GM20431 (cell line): ENCODE results near the gene OLFM2.
"Not testable (repeated sequence)": the region's sequence is repeated elsewhere in the genome, so short reads cannot be mapped to it uniquely, and the experiment has no call there.

Experiments
- in situ Hi-C: fragments of 300-500 bp; cut with MseI, MboI; formaldehyde crosslinking; loops from one replicate; pipeline ENCODE4 v1.15.0; 2020; ENCODE audit warnings: low sequenced_read_pairs; ENCODE audit not compliant: unreplicated experiment

OLFM2 gene

DNA sequence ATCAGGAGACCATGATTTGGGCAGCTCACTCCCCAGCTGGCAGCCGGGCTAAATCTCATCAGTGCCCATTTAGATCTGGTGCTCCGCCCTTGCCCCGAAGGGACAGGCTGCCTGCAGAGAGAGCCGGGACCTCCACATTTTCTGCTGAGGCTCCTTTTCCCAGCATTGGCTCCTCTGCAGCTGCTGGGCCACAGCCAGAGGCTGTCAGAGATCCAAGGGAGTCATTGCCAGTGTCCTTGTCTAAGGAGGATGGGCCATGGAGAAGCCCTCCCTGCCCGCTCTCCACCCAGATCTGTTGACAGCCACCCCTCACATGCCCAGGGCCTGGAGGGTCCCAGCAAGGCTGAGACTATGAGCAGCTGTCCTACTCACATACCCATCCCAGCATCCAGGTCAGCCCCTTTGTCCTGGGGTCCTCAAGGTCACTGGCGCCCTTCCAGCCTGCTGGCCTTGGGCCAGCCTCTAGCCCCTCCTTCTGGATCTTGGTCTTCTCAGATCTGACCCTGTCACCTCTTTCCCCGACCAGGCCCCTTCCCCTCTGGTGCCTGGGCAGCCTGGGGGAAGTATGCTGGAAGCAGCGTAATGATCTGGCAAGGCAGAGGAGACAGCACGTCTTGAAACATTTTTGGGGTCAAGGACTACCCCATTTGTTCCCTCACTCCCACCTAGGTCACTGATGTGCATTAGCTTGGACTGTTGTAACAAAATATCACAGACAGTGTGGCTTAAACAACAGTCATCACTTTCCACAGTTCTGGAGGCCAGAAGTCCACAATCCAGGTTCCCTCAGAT is 93.3 kb downstream of the OLFM2 start:
- in situ Hi-C loops, result no loop called here

DNA sequence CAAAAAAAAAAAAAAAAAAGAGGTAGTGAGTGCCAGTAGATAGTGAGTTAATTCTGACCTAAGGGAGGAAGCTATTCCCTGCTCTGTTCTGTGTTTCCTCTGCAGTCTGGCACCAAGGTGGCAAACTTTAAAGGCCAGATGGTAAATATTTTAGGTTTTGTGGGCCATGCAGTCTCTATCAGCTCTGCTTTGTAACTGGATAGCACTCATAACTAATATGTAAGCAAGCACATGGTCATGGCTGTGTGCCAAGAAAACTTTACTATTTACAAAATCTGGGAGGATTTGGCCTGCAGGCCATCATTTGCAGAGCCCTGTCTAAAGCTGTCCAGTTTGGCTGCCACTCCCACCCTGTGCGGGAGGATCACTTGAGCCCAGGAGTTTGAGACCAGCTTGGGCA is 96.9 kb downstream of the OLFM2 start:
- in situ Hi-C loops, result no loop called here

DNA sequence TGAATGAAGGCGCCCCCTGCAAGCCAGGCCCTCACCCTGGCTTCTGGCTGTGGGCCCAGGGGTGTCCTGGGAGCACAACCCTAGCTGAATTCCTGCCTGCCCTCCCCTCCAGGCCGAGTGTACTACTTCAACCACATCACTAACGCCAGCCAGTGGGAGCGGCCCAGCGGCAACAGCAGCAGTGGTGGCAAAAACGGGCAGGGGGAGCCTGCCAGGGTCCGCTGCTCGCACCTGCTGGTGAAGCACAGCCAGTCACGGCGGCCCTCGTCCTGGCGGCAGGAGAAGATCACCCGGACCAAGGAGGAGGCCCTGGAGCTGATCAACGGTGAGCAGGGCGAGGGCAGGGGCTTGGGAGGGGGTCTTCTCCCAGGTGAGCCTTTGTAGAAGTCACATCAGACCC is 98.0 kb downstream of the OLFM2 start:
- in situ Hi-C loops, result no loop called here

DNA sequence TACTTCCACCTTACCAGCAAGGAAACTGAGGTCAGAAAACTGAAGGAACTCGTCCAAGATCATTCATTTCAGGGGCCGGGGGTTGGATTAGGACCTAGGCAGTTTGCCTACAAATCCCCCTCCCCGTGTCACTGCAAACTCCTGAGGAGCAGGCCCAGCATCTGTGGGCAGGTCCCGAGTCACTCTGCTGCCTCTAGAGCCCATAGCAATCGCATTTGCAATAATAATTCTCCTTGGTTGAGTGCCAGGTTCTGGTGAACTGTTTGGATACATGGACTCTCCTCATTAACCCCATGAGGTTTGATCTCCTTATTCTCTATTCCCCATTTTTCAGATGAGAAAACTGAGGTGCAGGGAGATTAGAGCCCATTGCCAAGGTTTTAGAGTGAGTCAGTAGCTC is 100.3 kb downstream of the OLFM2 start:
- in situ Hi-C loops, result no loop called here

DNA sequence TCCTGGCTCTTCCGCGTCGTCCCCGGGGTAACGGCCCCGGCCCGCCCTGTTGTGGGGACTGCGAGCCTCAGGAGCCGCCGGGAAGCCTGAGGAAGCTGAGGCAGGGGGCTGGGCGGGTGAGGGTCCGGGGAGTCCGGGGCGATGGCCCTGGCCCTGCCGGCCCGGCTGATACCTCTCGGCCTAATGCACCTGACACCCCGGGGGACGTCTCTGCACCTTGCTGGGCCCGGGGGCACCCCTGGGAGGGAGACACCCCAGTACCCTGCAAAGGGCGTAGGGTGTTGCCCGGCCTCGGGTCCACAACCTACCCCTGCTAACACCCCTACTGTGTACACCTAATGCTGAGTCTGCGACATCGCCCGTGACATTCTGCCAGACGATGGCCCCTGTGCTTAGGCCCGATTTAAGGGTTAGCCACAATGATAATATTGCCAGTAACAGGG is 100.8 kb downstream of the OLFM2 start:
- in situ Hi-C loops, result no loop called here

DNA sequence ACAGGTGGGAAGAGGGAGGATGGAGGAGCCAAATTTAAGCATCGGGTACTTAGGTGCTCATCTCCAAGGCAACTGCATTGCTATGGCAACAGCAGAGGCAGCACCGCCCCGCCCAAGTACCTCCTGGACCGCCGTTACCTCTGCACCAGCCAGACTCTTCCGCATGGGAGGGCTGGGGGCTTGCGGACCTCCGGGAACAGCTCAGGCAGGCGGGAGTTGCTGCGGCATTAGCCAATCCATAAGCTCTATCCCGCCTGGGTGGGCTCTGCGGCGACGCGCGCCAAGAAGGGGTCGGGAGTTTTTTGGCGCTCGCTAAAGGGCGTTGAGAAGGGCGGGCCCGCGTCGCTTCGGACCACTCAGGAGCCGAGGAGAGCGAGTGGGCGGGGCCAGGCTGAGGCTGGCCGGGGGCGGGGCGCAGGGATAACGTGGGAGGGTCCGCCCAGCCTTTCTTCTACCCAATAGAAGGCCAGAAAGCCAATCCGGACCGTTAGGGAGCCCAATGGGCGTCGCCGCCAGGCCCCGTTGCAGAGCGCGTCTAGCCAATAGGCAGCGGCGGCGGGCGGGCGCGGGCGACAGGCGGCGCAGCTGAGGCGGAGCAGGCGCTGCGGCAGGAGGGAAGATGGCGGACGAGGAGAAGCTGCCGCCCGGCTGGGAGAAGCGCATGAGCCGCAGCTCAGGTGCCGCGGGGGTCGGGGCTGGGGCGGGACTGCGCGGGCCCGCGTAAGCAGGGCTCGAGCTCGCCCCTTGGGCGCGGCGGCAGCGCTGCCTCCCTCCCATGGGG is 101.4 kb downstream of the OLFM2 start, which contains the start of gene PIN1:
Gene PIN1, plus strand, starts transcription at position 593 of the 781 bp plus-strand sequence. Its CDS starts 27 bp downstream, at position 620.
- in situ Hi-C loops, result no loop called here

DNA sequence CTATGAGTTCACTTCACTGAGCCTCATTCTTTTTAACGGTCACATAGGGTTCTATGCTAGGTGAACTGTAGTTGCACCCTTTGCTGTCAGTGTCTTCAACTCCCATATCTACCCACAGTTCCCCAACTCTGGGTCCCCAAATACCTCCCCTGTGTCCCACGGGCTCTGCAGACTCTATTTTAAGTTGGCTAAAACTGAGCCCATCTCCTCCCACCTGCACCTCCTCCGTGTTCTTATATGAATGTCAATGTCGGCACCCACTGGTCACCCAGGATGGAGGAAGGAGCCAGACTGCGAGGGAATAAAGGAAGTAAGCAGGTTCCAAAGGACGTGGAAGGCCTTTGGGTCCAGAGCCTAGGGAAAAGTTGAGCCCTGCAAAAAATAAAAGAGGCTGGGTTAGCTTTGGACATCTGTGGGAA is 102.0 kb downstream of the OLFM2 start:
- in situ Hi-C loops, result no loop called here

DNA sequence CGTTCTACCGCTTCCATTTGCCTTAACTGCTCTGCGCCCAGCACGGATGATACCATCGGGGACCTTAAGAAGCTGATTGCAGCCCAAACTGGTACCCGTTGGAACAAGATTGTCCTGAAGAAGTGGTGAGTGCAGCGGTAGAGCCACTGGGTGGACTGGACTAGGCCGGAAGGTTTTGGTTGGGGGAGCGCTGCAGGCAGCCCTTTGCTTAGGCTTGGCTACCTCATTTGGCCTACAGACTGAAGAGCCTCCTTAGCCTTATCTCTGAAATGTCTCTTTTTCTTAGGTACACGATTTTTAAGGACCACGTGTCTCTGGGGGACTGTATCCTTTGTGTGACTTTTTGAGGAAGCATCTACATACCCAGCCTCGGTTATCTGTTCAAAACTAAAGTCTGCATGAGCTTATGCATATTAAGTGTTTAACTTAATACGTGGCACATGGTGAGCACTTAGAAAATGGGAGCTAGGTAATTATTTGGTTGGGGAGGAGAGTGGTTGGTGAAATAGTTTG is 107.7 kb downstream of the OLFM2 start:
- in situ Hi-C loops, result no loop called here

DNA sequence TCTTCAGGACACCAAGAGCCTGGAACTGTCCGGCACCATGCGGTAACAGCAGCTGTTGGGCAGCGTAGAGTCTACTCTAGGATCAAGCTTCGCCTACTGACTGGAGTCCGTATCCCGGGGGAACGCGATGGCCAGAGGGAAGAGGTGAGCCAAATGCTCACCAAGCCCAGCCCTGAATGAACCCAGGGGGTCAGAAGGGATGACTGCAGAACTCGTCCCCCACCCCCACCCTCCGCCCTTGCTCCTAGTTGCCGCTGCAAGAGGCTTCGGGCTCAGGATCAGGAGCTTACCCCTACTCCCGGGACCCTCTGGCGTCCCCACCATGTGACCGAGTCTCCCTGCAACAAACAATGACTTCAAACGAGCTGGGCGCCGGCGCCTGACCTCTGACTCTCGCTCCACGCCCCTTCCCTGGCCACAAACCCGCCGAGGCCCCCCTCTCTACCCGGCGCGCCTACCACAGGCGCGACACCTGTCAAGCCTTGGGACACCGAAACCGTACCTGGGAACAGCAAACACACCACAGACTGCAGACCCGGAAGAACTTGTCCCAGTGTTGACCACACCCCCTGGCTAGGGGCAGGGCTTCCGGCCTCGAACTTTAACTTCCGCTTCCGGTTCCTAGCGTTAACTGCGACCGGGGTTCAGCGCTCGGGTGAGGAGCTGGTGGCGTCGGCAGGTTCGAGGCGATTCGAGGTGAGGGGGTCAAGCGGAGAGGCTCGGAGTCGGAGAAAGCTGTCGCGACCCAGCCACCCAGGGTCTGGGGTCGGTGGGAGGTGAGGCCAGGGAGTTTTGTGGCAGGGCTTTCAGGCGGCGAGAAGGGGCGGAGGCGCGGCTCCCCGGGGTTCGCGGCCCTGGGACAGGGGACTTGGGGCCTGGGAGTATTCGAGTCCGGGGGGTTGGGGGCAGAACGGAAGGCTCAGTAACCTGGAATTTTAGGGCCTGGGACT is 108.8 kb downstream of the OLFM2 start, which contains the start of gene UBL5:
Gene UBL5, plus strand, starts transcription at position 630 of the 950 bp plus-strand sequence. CDS start 420 bp downstream, outside the sequence.
- in situ Hi-C loops, result no loop called here

DNA sequence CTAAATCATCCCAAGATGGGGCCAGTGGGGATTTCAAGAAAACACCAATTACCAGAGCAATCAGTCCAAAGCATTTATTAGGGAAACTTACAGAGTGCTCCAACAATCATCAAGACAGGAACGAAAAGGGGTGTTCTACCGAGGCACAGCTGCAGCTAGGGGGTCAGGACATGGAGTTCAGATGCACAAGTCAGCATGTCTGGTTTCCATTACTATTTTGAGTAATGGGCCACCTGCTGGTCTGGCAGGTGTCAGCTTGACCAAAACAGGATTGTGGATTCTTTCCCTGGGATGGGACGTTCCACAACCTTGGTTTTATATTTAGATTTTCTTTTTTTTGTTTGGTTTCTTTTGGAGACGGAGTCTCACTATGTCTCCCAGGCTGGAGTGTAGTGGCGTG is 112.5 kb downstream of the OLFM2 start:
- in situ Hi-C loops, result no loop called here

DNA sequence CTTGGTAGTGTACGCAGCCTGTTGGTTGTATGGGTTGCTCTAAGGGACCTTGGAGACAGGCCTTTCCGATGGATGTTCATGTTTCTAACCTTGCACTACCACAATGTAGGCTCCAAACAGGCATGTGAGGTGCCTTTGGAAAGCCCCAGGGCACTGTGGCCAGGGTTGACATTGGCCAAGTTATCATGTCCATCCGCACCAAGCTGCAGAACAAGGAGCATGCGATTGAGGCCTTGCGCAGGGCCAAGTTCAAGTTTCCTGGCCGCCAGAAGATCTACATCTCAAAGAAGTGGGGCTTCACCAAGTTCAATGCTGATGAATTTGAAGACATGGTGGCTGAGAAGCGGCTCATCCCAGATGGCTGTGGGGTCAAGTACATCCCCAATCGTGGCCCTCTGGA is 116.3 kb downstream of the OLFM2 start:
- in situ Hi-C loops, result not testable (repeated sequence)

DNA sequence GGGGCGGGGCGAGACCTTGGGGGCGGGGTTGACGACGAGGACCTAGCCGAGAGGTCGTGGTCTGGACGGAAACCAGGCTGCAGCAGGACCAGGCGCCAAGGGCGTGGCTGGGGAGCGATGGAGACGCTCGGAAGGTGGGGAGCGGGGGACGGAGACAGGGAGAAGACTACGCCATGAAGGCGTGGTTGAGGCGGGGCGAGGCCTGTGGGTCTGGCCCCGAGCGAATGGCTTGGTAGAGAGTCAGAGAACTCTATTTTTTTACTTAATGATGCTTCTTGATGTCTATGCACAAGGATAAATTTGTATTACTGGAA is 116.8 kb downstream of the OLFM2 start:
- in situ Hi-C loops, result no loop called here

DNA sequence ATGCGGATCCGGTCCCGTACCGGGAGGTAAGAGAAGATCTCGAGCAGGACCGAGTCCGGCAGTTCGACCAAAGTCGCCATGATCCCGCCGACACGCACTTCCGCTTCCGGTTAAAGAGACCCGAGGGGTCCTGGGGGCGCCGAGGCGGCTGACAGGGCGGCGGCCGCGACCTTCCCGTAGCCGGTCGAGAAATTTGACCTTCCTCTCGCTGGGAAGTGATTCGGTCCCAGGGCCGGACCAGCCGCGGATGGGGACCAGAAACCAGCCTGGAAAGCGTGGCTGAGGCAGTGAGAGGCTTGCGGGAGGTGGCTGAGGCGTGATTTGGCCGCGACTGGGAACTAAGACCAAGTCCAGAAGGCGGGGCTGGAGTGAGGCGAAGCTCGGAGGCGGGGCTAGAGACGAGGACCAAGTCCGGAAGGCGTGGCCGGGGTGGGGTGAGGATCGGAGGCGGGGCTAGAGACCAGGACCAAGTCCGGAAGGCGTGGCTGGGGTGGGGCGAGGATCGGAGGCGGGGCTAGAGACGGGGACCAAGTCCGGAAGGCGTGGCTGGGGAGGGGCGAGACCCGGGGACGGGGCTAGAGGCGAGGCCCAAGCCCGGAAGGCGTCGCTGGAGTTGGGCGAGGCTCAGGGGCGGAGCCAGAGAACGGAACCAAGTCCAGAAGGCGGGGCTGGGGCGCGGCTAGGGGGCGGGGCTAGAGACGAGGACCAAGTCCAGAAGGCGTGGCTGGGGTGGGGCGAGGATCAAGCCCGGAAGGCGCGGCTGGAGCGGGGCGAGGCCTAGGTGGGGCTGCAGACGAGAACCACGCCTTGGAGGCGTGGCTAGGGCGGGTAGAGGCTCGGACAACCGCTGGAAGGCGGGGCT is 117.3 kb downstream of the OLFM2 start, which contains the start of gene FBXL12:
Gene FBXL12, minus strand, starts transcription at position 346 of the 862 bp plus-strand sequence. Its CDS starts 266 bp downstream, at position 80.
- in situ Hi-C loops, result no loop called here

DNA sequence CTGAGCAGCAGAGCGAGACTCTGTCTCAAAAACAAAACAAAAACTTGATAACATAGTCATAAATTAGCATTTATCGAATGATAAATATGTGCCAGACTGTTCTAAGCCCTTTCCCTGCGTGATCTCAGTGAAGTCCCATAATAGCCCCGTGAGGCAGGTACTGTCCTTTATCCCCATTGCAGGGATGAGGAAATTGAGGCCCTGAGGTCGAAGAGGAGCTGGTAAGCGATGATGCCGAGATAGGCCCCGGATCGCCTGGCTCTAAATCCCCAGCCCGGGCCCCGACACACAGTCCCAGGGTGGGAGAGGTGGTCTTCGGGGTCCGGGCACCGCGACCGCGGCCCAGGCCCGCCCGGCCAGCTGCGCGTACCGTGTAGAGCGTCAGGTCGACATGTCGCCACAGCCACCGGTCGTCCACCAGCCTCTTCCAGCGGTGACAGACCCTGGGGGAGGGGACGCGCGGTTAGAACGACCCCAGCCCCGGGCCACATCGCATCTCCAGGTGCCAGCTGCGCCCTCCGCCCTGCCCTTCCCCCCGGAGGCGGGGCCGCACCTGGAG is 118.1 kb downstream of the OLFM2 start:
- in situ Hi-C loops, result no loop called here

DNA sequence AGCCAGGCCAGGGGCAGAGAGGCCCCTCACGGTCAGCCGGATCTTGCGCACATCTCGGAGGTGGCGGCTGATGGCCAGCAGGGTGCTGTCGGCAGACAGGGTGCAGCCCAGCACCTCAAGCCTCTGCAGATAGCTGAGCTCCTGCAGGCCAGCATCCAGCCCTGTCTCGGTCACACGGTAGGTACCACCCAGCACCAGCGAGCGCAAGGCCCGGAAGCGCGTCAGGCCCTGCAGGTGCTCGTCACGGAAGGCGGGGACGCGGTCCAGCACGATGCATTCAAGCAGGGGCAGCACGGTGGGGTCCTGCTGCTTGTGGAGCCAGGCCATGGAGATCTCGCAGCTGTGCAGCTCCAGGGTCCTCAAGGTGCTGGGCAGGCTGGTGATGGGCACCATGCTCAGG is 125.2 kb downstream of the OLFM2 start:
- in situ Hi-C loops, result no loop called here

DNA sequence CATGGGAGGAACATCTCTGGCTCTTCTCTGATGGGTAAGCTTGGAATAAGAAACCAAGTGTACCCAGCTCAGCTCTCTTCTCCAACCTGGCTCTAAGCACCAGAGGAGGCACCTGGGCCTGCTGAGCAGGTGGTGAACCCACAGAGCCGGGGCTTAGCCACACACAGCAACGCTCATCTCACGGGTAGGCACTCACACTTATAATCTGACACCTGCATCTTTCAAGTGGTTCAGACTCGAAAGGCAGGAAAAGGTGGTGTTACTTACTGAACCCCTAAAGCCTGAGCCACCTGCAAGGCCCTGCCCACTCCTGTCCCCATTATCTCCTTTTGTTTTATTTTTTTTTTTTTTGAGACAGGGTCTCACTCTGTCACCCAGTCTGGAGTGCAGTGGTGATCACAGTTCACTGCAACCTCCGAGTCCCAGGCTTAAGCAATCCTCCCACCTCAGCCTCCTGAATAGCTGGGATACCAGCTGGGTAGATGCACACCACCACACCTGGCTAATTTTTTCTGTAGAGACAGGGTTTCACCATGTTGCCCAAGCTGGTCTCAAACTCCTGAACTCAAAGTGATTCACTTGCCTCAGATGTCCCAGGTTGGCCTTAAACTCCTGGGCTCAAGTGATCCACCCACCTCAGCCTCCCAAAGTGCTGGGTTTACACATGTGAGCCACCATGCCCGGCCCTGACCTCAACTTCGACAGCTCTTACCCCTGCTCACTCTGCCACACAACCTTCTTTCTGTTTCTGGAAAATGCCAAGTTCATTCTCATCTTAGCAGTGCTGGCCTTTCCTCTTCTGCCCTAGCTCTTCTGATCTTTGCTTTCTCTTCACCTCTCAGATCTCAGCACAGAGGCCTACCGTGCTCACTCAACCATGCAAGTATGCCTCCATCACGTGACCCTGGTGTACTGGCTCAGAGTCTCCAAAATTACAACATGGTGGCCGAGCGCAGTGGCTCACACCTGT is 127.2 kb downstream of the OLFM2 start:
- in situ Hi-C loops, result no loop called here

DNA sequence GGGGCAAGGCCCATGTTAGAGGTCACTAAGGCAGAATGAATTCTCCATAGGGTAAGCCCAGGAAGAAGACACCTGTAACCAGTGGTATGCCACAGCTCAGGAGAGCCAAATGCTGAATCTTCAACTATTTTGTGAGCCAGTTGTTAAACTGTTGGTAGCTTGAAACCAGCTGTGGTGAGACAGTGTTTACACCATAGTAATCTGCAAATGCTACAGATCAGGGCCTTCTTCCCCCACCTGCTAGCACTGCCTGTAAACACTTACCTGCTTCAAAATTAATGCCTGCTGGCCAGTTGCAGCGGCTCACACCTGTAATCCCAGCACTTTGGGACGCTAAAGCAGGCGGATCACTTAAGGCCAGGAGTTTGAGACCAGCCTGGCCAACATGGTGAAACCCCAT is 129.5 kb downstream of the OLFM2 start:
- in situ Hi-C loops, result no loop called here
